ENCODE data around the gene TRMT2A.

DNA sequence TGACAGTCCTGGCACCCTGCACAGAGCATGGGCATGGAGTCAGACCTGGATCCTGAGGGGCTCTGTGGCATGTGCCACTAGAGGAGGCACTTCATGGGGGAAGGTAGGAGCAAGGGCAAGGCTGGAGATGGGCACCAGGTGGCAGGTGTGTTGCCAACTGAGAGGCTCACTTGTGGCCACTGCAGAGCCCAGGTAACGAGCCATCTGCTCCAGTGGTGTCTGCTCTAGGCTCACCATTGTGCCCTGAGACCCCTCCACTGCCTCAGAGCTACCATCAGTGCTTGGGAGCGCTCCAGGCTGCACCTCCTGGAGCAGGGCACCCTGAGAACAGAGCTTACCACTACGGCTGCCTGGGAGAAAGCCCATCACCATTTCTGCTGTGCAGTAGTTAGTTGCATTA, 13.3 kb upstream of the TRMT2A start:
- no peak for TF ChIP-seq SIN3A (IDR thresholded peaks at IDR 0.05; ENCODE audit: borderline replicate concordance, insufficient read depth, low read depth, low read length)
- TF ChIP-seq CTCF (IDR thresholded peaks at IDR 0.05) = no peak

Measured in Panc1 (cell line).